22Rv1 (cell line): ENCODE measurements around the gene GRIK4.
"Not testable (repeated sequence)": the region's sequence is repeated elsewhere in the genome, so short reads cannot be mapped to it uniquely, and the experiment has no call there.

Experiments used
- H3K27ac ChIP-seq: fragments of 450-650 bp; 2 replicates; pipeline ENCODE4 v1.5.1; 2017
- ZFX ChIP-seq: fragments of 450-650 bp; IDR thresholded peaks from 2 replicates; pipeline ENCODE4 v1.6.1; 2017; ENCODE audit warnings: antibody characterized with exemption, borderline replicate concordance
- TF ChIP-seq, protein P1 (sequence below): fragments of 450-650 bp; IDR thresholded peaks from 2 replicates; pipeline ENCODE4 v1.5.1; 2017; ENCODE audit warnings: mild to moderate bottlenecking

GRIK4 gene

DNA sequence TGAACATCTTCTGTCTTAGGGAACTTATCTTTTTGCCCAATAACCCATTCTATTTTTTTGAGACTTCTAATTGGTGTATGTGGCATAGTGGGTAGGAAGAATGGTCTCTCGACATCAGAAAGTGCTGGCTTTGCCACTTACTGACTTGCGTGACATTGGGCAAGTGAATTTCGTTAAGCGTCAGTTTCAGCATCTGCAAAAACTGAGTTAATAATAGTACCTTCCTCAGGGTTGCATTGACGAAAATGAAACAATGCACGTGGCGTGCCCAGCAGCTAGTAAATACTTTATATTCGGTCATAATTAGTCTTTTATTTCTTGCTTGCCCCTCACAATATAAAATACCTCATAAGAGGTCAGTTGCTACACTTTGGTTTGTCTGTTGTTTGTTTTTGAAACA lies 12.5 kb upstream of the GRIK4 start:
- TF ChIP-seq ZFX: no peak
- TF ChIP-seq, protein P1, sequence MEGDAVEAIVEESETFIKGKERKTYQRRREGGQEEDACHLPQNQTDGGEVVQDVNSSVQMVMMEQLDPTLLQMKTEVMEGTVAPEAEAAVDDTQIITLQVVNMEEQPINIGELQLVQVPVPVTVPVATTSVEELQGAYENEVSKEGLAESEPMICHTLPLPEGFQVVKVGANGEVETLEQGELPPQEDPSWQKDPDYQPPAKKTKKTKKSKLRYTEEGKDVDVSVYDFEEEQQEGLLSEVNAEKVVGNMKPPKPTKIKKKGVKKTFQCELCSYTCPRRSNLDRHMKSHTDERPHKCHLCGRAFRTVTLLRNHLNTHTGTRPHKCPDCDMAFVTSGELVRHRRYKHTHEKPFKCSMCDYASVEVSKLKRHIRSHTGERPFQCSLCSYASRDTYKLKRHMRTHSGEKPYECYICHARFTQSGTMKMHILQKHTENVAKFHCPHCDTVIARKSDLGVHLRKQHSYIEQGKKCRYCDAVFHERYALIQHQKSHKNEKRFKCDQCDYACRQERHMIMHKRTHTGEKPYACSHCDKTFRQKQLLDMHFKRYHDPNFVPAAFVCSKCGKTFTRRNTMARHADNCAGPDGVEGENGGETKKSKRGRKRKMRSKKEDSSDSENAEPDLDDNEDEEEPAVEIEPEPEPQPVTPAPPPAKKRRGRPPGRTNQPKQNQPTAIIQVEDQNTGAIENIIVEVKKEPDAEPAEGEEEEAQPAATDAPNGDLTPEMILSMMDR: no peak
- no peak overlapping the region for H3K27ac ChIP-seq

DNA sequence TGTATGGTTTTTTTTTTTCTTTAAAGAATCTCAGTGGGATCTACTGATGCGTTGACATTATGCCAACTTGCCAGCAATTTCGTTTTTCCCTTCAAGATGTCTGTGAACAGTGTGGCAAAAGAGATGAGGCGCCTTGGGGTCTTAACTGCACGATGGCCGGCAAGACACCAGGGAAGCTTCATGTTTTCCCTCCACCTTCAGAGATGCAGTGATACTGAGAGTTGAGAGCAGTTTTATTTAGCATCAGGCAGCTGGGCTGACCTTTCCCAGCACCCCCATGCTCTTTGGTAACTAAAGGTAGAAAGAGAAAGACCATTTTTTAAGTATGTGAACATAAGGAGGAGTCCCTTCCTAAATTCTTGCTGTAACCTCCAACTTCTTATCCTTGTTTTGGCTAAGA lies 11.7 kb upstream of the GRIK4 start:
- H3K27ac ChIP-seq: no peak overlapping the region

DNA sequence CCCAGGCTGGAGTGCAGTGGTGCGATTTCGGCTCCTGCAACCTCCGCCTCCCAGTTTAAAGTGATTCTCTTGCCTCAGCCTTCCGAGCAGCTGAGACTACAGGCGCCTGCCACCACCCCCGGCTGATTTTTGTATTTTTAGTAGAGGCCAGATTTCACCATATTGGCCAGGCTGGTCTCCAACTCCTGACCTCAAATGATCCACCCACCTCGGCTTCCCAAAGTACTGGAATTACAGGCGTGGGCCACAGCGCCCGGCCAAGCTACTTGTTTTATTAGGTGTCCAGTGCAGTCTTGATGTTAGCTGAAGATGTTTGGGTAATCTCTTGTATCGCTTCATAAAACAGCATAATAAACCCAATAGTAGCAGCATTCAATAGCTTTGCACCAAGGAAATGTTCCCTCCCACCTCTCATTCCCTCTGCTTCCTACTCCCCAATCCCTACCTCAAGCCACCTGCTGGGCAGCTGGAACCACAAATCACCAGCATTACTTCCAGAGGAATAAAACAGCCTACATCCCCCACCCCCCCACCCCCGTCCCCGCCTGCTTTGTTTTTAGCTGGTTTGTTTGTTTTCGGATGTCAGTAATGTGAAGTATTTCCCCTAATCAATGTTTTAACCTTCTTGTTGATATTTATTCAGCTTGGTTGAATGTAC lies 11.0 kb upstream of the GRIK4 start:
- TF ChIP-seq, protein P1: no peak
- no peak overlapping the region for H3K27ac ChIP-seq

More for the DNA sequence above, 11.7 kb upstream of the GRIK4 start:
- no peak for TF ChIP-seq ZFX
- TF ChIP-seq, protein P1: no peak

DNA sequence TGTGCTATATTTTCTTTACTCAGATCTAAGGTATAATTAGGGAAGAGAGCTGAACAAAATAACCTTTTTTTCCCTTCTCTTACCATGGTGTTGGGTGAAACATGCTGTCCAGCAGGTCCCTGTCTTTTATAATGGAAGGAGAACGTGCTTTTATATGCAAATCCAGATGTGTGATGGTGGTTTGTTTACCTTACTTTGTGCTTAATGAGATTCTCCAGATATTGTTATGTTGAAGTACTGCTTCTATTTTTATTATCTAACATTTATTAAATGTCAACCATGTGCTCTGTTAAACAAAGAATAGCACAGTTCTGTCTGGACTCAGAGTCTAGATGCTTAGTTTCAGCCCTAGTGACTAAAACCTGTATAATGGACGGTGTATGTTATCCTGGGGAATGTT lies 10.1 kb upstream of the GRIK4 start:
- TF ChIP-seq, protein P1: no peak
- TF ChIP-seq ZFX: no peak
- H3K27ac ChIP-seq: no peak overlapping the region

DNA sequence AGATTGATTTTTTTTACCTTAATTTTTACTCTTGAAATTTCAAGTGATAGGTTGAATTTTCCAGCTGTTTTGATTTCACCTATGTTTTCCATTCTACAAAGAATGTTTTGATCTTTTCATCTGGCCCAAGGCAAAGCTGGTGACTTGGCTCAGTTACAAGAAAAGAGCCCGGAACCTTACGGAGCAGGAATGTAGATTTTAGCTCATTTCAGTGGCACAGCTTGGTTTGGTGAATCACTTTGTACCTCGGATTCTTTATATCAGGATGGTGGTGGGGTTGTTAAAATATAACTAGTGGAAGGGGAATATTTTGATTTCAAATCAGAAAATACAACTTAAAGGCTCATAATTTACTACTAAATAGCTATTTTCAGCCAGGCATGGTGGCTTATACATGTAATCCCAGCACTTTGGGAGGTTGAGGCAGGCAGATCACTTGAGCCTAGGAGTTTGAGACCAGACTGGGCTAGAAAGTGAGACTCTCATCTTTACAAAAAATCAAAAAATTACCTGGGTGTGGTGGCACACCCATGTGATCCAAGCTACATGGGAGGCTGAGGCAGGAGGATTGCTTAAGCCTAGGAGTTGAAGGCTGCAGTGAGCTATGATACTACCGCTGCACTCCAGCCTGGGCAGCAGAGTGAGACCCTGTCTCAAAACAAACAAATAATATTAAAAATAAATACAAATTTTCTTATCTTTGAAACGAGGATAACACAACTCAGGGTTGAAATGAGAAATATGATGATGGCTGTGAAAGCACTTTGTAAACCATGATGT lies 9.4 kb upstream of the GRIK4 start:
- H3K27ac ChIP-seq: no peak overlapping the region
- TF ChIP-seq, protein P1: no peak

DNA sequence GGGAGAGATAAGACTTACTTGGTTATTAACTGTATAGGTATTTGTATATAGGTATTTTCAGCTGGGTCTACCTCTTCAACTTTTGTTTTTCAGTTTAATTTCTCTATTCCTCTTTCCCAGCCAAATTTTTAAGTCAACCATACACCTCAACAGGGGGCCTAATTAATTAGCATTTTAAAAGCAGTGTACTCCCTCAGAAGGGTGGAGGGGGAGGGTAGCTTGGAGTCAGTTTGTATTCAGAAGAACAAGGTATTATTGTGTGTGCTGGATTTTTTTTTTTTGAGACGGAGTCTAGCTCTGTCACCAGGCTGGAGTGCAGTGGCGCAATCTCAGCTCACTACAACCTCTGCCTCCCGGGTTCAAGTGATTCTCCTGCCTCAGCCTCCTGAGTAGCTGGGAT lies 8.0 kb upstream of the GRIK4 start:
- not testable (repeated sequence) for H3K27ac ChIP-seq

DNA sequence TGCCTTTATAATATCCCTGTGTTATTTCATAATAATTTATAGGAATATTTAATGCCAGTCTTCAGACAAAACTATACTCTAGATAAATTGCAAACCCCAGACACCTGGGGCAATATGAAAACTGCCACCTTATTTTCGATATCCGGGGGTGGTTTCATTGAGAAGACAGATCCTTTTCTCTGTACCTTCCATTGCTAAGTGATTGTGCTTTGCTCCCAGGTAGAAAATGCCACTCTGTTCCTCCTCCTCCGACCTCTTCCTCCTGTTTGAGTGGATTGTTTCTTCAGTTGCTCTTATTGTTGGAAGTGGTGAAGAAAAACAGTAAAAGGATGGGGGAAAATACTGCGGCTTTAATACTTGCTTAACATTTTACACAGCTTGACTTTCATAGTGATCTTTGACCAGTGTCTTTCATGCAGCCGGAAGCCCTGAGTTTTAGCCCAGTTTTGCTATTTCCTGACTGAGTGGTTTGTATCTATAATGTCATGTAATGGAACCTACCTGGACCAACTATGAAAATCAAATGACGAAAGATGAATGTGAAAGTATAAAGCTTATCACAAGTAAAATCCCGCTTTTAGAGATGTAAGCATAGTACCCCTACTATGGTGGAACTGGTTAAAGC lies 5.6 kb upstream of the GRIK4 start:
- TF ChIP-seq, protein P1: no peak
- TF ChIP-seq ZFX: no peak
- no peak overlapping the region for H3K27ac ChIP-seq
